NCI-H2227 (cell line): Measurements from ENCODE around the gene LRRC8D.

Experiments
- DNase-seq: peaks from one replicate; lab custom pipeline; 2025; ENCODE audit not compliant: unreplicated experiment; lab: John Stamatoyannopoulos, UW

The LRRC8D gene

DNA sequence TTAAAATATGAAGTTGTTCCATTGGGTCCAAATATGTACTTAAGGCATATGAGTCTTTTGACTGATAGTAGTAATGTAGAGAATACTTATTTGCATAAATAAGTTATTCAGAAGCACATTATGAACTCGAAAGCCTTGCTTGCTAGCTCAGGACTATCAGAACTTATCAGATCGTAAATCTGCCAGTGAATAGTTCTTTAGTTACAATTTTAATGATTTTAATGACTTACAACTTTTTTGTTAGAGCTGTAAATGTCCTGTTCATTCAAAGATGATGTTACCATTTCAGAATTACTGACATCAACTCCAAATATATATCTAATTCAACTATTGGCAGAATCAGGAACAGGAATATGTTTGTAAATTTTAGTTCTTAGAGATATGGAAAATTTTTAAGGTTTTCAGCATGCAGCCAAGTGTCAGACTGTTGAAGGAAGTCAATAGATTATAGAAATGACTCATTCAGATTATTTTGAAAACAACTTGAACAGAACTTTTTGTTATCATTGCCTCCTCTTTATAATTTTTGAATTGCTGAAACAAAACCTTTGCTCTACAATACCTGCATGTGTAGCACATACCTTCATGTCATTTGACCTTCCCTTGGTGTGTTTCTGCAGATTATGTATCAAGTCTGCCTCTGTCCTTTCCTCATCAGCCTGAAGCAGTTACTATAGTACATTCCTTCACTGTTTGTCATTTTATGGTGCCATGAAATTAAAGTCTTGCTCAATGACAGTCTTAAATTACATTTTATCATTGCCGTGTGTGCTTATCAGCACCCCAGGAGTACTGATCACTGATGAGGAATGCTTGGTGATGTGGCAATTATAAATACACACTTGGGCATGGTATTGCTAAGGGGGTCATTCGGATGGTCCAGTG is 44.9 kb downstream of the LRRC8D start:
- DNase-seq, result no peak

DNA sequence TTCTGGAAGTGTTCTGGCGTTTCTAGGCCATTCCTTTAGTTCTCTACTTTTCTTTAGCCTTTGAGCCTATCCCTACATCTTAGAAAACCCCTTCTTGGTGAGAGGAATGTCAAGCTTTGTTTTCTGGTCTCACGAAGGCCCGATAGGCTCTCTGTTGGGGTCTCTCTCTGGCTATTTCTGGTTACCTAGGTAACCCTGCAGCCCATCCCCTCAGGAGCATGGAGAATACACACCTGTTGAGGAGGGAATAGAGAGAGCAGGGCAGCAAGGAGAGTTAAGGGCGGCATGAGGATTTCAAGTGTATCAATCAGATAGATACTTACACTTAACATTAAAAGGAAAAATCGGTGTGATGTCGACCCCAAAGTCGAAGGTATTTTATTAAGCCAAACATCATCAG is 45.7 kb downstream of the LRRC8D start:
- no peak for DNase-seq

DNA sequence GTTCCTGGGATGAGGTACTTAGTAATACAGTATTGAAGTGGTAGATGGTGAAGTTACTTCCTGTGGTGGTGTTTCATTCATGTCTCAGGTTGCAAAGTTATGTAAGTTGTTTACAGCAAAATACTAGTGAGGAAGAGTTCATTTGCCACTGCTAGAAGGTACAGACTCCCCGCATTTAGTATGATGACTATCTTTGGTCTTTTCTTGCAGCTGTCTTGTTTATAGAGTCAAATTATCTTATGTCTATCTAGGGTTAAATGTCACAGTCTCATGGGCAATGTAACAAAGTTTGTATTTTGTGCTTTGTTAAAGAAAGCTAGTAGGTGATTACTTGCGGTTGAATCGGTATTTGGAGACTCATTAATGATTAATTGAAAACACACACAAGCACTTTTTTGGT is 50.2 kb downstream of the LRRC8D start:
- DNase-seq, result no peak

DNA sequence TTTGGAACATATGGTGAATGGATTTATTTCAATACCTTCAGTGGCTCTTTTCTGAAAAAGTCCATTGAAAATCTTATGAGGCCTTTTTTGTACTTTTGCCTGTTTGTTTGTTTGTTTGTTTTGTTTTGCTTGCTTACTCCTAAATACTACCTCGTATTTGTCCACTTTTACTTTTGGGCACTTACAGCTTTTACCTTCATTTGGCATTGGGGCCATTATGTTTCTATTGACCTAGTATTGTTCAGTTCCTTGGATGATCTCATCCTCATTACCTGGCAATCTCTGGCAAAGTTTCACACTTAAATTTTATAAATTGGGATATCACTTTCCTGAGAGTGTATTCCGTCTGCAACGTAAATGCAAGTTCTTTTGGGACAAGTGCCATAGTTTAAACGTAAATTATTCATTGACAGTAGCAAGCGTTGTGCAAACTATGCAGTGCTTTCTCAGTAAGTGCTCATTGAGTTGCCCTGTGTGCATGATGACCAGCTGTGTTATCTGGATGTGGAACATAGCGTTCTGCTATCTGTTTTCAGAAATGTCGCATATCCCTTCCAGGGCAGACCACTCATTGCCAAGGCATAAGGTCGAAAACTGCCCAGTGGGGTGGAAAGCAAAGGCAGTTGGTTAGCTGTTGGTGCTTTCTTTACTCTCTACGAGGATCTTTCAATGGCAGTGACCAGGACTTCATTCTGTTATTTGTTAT is 51.1 kb downstream of the LRRC8D start:
- no peak for DNase-seq

DNA sequence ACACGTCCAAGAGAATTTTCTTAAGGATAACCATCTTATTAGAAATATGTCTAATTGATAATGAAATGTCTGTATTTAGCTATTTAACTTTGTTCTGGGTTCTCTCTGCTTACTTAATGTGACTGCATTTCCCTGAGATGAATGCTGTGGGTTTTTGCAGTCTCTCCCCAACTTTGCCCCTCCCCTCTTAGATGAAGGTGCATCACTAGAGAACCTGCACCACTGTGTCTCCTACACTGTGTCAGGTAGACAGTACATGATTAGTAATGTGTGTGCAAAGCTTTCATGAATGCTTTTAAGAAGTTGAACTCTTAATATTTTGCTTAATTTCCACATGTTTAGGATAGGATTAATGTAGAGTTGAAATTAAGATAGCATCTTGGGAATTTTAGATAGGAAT is 51.7 kb downstream of the LRRC8D start:
- no peak for DNase-seq

DNA sequence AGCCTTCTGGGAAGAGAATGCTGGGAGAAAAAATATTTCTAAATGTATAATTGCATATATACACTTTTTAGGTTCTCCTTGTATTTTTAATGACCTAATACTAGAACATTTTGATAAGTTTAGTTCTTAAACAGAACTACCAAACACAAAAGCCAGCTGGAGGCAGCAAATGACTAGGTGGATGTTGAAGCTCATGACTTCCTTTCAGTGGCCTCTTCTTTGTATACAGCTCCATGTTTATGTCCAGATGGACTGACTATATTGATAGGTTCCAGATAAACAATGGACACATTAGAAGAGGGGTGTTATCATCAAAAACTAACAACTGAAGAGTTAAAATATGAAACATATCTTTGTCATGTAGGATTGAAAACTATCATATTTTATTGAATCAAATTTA is 52.5 kb downstream of the LRRC8D start:
- no peak for DNase-seq

DNA sequence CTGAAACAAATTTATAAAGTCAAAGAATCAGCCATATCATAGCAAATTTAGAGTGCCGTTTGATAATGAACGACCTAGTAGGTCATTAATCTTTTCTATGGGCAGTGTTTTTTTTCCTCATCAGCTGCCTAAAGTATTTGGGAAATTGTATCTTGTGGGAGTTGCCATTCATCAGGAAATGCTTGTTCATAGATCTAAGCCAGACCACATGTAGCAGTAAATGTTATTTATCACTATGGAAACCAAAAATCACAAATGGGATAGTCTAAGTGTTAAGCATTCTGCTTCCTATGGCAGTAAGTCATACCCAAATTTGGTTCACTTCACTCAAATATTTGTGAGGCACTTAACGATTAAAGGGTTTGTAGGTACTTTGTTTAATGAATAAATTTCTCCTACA is 52.9 kb downstream of the LRRC8D start:
- no peak for DNase-seq

- DNase-seq, result no peak
These were observed 55.6 kb downstream of the LRRC8D start for GRCh38 chr1:89876463-89876862.

GRCh38 chr1:89877756-89878155 is 56.9 kb downstream of the LRRC8D start:
- DNase-seq, result no peak

- no peak for DNase-seq
These were observed 57.4 kb downstream of the LRRC8D start for GRCh38 chr1:89878256-89878655.

GRCh38 chr1:89880679-89881078 is 59.8 kb downstream of the LRRC8D start:
- no peak for DNase-seq

GRCh38 chr1:89881415-89882058 is 60.7 kb downstream of the LRRC8D start:
- DNase-seq, result no peak

DNA sequence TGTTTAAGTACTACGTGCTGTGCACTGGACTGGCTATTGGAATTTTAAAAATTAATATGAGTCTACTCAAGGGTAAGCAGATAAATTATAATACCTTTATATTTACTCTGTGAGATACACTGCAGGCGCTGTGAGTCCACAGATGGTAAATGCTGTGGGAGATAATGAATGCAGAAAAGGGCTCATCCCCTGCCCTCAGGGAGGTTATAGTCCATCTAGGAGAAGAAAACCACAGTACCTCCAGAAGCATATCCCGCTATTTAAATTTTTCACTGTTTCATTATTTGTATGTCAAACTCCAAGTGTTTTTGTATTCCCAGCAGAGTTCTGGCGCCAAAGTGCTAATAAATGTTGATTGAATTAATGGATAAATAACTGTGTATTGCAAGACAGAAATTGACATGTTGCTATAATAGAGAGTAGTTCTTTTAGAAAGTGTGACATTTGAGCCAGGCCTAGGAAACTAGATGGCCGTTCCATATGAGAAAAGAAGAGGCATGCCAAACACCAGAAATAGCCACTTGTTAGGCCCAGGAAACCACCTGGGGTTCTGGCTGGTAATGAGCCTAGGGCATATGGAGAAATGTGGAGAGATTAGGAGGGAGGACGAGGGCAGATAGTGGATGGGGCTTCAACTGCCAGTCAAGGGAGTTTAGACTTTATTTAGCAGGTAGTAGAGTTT is 61.7 kb downstream of the LRRC8D start:
- no peak for DNase-seq

GRCh38 chr1:89883030-89883379 is 62.2 kb downstream of the LRRC8D start:
- no peak for DNase-seq

GRCh38 chr1:89884718-89885596 is 64.1 kb downstream of the LRRC8D start:
- DNase-seq, result no peak

GRCh38 chr1:89887270-89887669 is 66.4 kb downstream of the LRRC8D start:
- DNase-seq, result no peak

DNA sequence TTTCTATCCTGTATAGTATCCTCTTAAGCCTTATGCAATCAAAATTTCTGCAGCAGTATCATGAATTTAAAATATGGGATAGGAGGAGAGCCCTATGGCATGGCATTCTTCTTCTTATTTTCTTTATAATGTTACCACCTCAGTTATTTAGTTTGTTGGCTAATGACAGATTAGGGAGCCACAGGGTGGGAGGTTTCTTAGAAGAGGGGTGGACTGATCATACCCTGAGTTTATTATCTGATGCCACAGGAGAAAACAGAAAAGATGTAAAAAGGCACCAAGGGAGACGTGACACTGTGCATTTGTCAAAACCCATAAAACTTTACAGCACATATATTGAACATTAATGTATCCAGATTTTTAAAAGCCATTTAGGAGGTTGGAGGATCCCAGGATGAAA is 66.9 kb downstream of the LRRC8D start:
- no peak for DNase-seq

GRCh38 chr1:89888480-89889322 is 67.9 kb downstream of the LRRC8D start:
- no peak for DNase-seq

GRCh38 chr1:89889323-89889615 is 68.4 kb downstream of the LRRC8D start:
- no peak for DNase-seq
